Activated CD4-positive, alpha-beta T cell treated with anti-CD3 and anti-CD28 coated beads, Interleukin-2, amount 10 ng/mL, durations not matched to agents 24 days and 14 days (primary cell): ENCODE results near the gene SCN2B. TPM values are rescaled to one million over a fixed set of nuclear protein-coding genes. Genes with fewer than 3 reads are reported as not detected.

Experiments
- DNase-seq: peaks from one replicate; pipeline ENCODE4 v3.0.0; 2022
- H3K27ac Mint-ChIP-seq: one replicate; pipeline ENCODE4 v1.8.0; 2022; ENCODE audit warnings: mild to moderate bottlenecking, mixed read lengths
- H3K27me3 Mint-ChIP-seq: one replicate; pipeline ENCODE4 v1.8.0; 2022; ENCODE audit warnings: mixed read lengths
- H3K36me3 Mint-ChIP-seq: one replicate; pipeline ENCODE4 v1.8.0; 2022; ENCODE audit warnings: low read depth, mild to moderate bottlenecking, mixed read lengths
- H3K4me1 Mint-ChIP-seq: one replicate; pipeline ENCODE4 v1.8.0; 2021; ENCODE audit warnings: mixed read lengths
- H3K4me3 Mint-ChIP-seq: one replicate; pipeline ENCODE4 v1.8.0; 2022; ENCODE audit warnings: mild to moderate bottlenecking, moderate library complexity, mixed read lengths
- H3K9me3 Mint-ChIP-seq: one replicate; pipeline ENCODE4 v1.8.0; 2021; ENCODE audit warnings: mixed read lengths
- intact Hi-C: fragments of 100-400 bp; cut with micrococcal nuclease; formaldehyde crosslinking; loops from one replicate; pipeline ENCODE4 v1.15.1; 2023
- total RNA-seq: library from RNA; stranded (reverse); gene quantifications from 2 replicates; pipeline ENCODE4 v1.2.3, GENCODE V29; 2022

The SCN2B gene
- total RNA-seq, 1 donor from 2014 or later = 0.05 TPM

DNA sequence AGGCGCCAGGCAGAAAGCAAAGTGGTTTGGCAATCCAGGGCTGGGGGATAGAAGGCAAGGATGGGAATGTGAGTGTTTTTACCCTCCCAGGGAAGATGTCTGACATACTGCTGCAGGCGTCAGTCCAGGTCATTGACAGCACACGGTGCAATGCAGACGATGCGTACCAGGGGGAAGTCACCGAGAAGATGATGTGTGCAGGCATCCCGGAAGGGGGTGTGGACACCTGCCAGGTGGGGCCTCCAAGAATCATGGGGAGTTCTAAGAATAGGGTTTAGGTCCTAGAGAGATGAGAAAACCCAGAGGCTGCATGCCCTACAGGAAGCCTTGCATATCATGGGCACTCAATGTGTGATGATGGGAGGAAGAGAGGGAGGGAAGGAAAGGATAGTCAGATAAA is 61.4 kb downstream of the SCN2B start:
- Mint-ChIP-seq H3K4me3 (no peak overlapping the region), H3K4me1 (peaks cover 12% of the 10 kb centered on the region), H3K27me3 (peaks cover 14% of the 10 kb centered on the region), H3K27ac (no peak overlapping the region), H3K36me3 (no peaks in the 10 kb centered on the region), H3K9me3 (no peaks in the 10 kb centered on the region)
- DNase-seq = no peak
- intact Hi-C loops = no loop called here

- Mint-ChIP-seq H3K36me3 (no peaks in the 10 kb centered on the region), H3K9me3 (no peaks in the 10 kb centered on the region)
These were observed 62.2 kb downstream of the SCN2B start for GRCh38 chr11:118114266-118114665.

DNA sequence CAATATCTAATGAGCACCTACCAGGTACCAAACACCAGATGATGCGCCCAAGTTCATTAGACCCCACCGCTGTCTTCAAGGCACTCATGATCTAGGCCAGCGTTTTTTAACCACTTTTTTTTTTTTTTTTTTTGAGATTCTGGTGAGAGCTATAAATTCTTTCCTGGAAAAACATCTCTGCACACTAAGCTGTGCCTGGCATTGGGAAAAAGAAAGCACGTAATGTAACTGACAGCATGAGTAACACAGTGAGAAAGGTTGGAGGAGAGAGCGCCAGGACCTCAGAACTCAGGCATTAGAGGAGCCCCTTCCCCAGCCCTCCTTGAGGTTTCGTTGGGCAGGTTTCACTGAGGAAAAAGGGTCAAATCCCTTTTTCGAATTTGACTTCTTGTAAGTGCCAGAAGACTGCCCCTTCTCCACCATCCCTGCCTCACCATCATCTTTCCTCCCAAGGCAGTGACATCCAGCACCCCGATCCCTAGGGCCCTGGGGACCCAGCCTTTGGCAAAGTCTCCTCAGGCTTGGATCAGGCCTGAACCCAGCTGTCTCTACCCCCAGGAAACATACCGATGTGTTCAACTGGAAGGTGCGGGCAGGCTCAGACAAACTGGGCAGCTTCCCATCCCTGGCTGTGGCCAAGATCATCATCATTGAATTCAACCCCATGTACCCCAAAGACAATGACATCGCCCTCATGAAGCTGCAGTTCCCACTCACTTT is 63.6 kb downstream of the SCN2B start:
- Mint-ChIP-seq H3K4me3 (no peak overlapping the region), H3K9me3 (no peaks in the 10 kb centered on the region), H3K27ac (no peak overlapping the region), H3K36me3 (no peaks in the 10 kb centered on the region), H3K4me1 (peaks cover 12% of the 10 kb centered on the region), H3K27me3 (peaks cover 4% of the 10 kb centered on the region)
- no peak for DNase-seq
- intact Hi-C loops = no loop called here

More at GRCh38 chr11:118114266-118114665, 62.2 kb downstream of the SCN2B start:
- no peak for DNase-seq
- intact Hi-C loops = no loop called here
- Mint-ChIP-seq H3K27me3 (peaks cover 13% of the 10 kb centered on the region), H3K27ac (no peak overlapping the region), H3K4me3 (no peak overlapping the region), H3K4me1 (peaks cover 12% of the 10 kb centered on the region)

Other genes starting within 250 kb of the SCN2B start
- gene TMPRSS13, start 247.2 kb downstream of the SCN2B start, total RNA-seq = 1.2 and 1.5 TPM in 2 replicates
- 86.6 and 89.9 TPM in 2 replicates for gene IL10RA, start 190.2 kb downstream of the SCN2B start, total RNA-seq
- not detected in 2 replicates for gene TMPRSS4, start 99.6 kb downstream of the SCN2B start, total RNA-seq
- gene SMIM35, start 89.7 kb downstream of the SCN2B start, total RNA-seq = 0.14 and 0.28 TPM in 2 replicates
- 0.07 and 0.36 TPM in 2 replicates for gene SCN4B, start 23.8 kb downstream of the SCN2B start, total RNA-seq
- gene JAML, start 48.4 kb upstream of the SCN2B start, total RNA-seq = 303 and 318 TPM in 2 replicates
- gene MPZL3, start 75.7 kb upstream of the SCN2B start, total RNA-seq = 64.6 and 65.4 TPM in 2 replicates
- gene MPZL2, start 87.7 kb upstream of the SCN2B start, total RNA-seq = 18.5 and 19.3 TPM in 2 replicates
- gene CD3E, start 128.1 kb upstream of the SCN2B start, total RNA-seq = 571 TPM in 2 replicates
- gene CD3D, start 166.1 kb upstream of the SCN2B start, total RNA-seq = 381 and 400 TPM in 2 replicates
- 143 and 145 TPM in 2 replicates for gene CD3G, start 167.7 kb upstream of the SCN2B start, total RNA-seq
- gene UBE4A, start 183.0 kb upstream of the SCN2B start, total RNA-seq = 46.3 and 47.9 TPM in 2 replicates
- 220 and 228 TPM in 2 replicates for gene ATP5MG, start 225.0 kb upstream of the SCN2B start, total RNA-seq